ENCODE results near the gene FBXO42. TPM values are rescaled to one million over a fixed set of nuclear protein-coding genes. Genes with fewer than 3 reads are reported as not detected.

FBXO42 gene
- polyA plus RNA-seq, 3 donors: 11.6 to 18.4 (median 16.9) TPM

GRCh38 chr1:16292739-16293138 is 59.5 kb downstream of the FBXO42 start:
- intact Hi-C loops (cut with micrococcal nuclease): no loop called here
- H3K4me2 ChIP-seq (replicated peaks; ENCODE audit: extremely low read depth, low read length, poor library complexity, severe bottlenecking): no peak overlapping the region
- peaks cover 76% of the 10 kb centered on the region for H4K20me1 ChIP-seq (ENCODE audit: insufficient read depth, low read length)
- no peak for DNase-seq
- H3K27ac Mint-ChIP-seq: peak overlapping the region in 2 of 7 donors; percentile 58 to 73
- peaks cover 32 to 68% of the 10 kb centered on the region in 2 donors for H3K36me3 ChIP-seq (replicated peaks in 1 of 2; ENCODE audit: control insufficient read depth in 1 of 2, insufficient read depth in 2 of 2, low read length in 2 of 2)
- H3K4me1 Mint-ChIP-seq: peaks cover 30% of the 10 kb centered on the region
- peaks cover 0 to 1% (median 0%) of the 10 kb centered on the region in 7 donors for H3K9me3 Mint-ChIP-seq
- H3K9me3 ChIP-seq (replicated peaks in 1 of 2; ENCODE audit: control insufficient read depth in 1 of 2, insufficient read depth in 1 of 2, low read length in 2 of 2): no peaks in the 10 kb centered on the region
- H3K27ac ChIP-seq (ENCODE audit: low read depth in 1 of 2, low read length in 2 of 2): peak overlapping the region in 1 of 2 donors; percentile 77
- no peak for TF ChIP-seq CTCF (IDR thresholded peaks at IDR 0.05)
- H2AFZ ChIP-seq (ENCODE audit: insufficient read depth, low read depth, low read length, poor library complexity, severe bottlenecking): no peak overlapping the region
- H3K4me3 Mint-ChIP-seq: no peak overlapping the region
- peaks cover 0 to 1% (median 0%) of the 10 kb centered on the region in 3 donors for H3K27me3 Mint-ChIP-seq (ENCODE audit: low read depth in 3 of 3)
- no peak overlapping the region for H3K9ac ChIP-seq (ENCODE audit: insufficient read depth, low read length, poor library complexity, severe bottlenecking)
- peaks cover 43 to 66% of the 10 kb centered on the region in 2 donors for H3K36me3 Mint-ChIP-seq
- H3K79me2 ChIP-seq (ENCODE audit: insufficient read depth, low read length): peaks cover 48% of the 10 kb centered on the region
- no peak overlapping the region for H3K4me3 ChIP-seq (replicated peaks in 1 of 3; ENCODE audit: low read depth in 2 of 3, low read length in 3 of 3)
- peaks cover 26 to 45% of the 10 kb centered on the region in 2 donors for H3K4me1 ChIP-seq (ENCODE audit: control insufficient read depth in 1 of 2, insufficient read depth in 2 of 2, low read length in 2 of 2)
- H3K27me3 ChIP-seq (ENCODE audit: control insufficient read depth in 2 of 2, insufficient read depth in 2 of 2, low read length in 2 of 2): no peaks in the 10 kb centered on the region

GRCh38 chr1:16289959-16290358 is 62.3 kb downstream of the FBXO42 start:
- H3K4me3 ChIP-seq (replicated peaks in 1 of 3; ENCODE audit: low read depth in 2 of 3, low read length in 3 of 3): no peak overlapping the region
- Mint-ChIP-seq H3K4me3 (no peak overlapping the region), H3K9me3 (peaks cover 0 to 1% (median 0%) of the 10 kb centered on the region in 7 donors), H3K36me3 (peaks cover 32 to 47% of the 10 kb centered on the region in 2 donors), H3K27ac (peak overlapping the region in 1 of 7 donors; percentile 15), H3K4me1 (peaks cover 19% of the 10 kb centered on the region), H3K27me3 (ENCODE audit: low read depth in 3 of 3) (peaks cover 0 to 1% (median 0%) of the 10 kb centered on the region in 3 donors)
- intact Hi-C loops (cut with micrococcal nuclease): no loop called here
- no peak overlapping the region for H3K4me2 ChIP-seq (replicated peaks; ENCODE audit: extremely low read depth, low read length, poor library complexity, severe bottlenecking)
- no peak overlapping the region for H3K9ac ChIP-seq (ENCODE audit: insufficient read depth, low read length, poor library complexity, severe bottlenecking)
- H3K9me3 ChIP-seq (replicated peaks in 1 of 2; ENCODE audit: control insufficient read depth in 1 of 2, insufficient read depth in 1 of 2, low read length in 2 of 2): no peaks in the 10 kb centered on the region
- H3K79me2 ChIP-seq (ENCODE audit: insufficient read depth, low read length): peaks cover 36% of the 10 kb centered on the region
- peaks cover 46 to 84% of the 10 kb centered on the region in 2 donors for H3K36me3 ChIP-seq (replicated peaks in 1 of 2; ENCODE audit: control insufficient read depth in 1 of 2, insufficient read depth in 2 of 2, low read length in 2 of 2)
- no peak overlapping the region for H2AFZ ChIP-seq (ENCODE audit: insufficient read depth, low read depth, low read length, poor library complexity, severe bottlenecking)
- no peaks in the 10 kb centered on the region for H3K27me3 ChIP-seq (ENCODE audit: control insufficient read depth in 2 of 2, insufficient read depth in 2 of 2, low read length in 2 of 2)
- no CpG with 5 or more reads among the region's 3 CpGs for WGBS (ENCODE audit: insufficient coverage)
- no peak for TF ChIP-seq CTCF (IDR thresholded peaks at IDR 0.05)
- no peak for DNase-seq
- H3K27ac ChIP-seq (ENCODE audit: low read depth in 1 of 2, low read length in 2 of 2): peak overlapping the region in 1 of 2 donors; percentile 16
- peaks cover 20 to 24% of the 10 kb centered on the region in 2 donors for H3K4me1 ChIP-seq (ENCODE audit: control insufficient read depth in 1 of 2, insufficient read depth in 2 of 2, low read length in 2 of 2)
- H4K20me1 ChIP-seq (ENCODE audit: insufficient read depth, low read length): peaks cover 88% of the 10 kb centered on the region

Data from CD14-positive monocyte (primary cell).